NCI-H1930 (cell line): ENCODE measurements around the gene ARHGAP12.
"Not testable (repeated sequence)": the region's sequence is repeated elsewhere in the genome, so short reads cannot be mapped to it uniquely, and the experiment has no call there.

Experiments
- DNase-seq, 2 experiments: peaks; one replicate each; lab custom pipeline; 2025; lab: John Stamatoyannopoulos, UW

Gene ARHGAP12

DNA sequence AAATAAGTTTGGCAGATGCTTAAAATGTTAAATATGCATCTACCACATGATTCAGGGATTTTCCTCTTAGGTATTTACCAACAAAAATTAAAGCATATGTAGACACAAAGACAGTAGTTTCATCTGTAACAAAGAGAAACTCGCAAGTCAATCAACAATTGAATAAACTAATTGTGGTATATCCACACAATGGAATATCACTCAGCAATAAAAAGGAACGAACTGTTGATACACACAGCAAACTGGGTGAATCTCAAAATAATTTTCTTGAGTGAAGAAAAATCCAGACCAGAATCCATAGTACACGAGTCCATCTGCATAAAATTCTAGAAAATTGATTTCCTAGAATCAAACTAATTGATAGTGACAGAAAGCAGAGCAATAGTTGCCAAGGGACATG is 5.2 kb downstream of the ARHGAP12 start:
- DNase-seq, result no peak

DNA sequence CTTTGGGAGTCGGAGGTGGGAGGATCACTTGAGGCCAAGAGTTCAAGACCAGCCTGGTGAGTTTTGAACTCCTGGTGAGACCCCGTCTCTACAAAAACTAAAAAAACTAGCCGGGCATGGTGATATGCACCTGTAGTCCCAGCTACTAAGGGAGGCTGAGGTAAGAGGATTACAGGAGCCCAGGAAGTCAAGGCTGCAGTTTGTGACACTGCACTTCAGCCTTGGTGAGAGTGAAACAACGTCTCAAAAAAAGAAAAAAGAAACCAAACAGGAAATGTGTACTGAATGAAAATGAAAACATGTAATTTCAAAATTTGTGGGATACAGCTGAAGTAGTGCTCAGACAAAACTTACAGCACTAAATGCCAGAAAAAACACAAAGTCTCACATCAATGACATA is 7.6 kb downstream of the ARHGAP12 start:
- no peak for DNase-seq

DNA sequence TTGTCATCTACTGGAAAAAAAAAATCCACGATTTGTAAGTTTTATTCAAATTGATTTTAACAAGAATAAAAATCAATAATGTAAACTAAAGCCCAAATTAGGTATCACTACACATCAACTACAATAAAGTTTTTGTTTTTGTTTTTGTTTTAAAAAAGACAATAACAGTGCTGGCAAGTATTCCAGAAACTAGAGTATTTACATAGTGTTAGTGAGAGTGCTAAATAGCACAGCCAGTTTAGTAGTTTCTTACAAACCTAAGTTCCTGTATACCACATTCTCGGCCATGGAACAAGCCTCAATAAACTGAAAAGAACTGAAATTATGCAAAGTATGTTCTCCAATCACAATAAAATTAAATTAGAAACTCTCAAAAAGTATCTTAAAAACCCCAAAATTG is 8.1 kb downstream of the ARHGAP12 start:
- no peak for DNase-seq

DNA sequence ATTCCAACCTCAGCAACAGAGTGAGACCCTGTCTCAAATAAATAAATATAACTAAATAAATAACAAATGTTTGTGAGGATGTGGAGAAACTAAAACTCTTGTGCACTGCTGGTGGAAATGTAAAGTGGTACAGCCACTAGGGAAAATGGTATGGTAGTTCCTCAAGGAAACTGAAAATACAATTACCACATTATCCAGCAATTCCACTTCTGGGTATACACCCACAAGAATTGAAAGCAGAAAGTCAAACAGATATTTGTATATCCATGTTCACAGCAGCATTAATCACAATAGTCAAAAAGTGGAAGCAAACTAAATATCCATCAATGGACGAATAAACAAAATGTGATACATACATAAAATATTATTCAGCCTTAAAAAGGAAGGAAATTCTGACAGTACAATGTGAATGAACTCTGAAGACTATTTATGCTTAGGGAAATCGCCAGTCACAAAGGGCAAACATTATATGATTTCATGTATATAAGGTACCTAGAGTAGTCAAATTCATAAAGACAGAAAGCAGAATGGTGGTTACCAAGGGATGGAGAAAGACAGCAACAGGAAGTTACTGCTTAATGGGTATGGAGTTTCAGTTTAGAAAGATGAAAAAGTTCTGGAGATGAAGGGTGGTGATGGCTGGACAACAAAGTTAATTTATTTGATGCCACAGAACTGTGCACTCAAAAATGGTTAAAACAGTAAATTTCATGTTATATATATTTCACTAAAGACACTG is 9.8 kb downstream of the ARHGAP12 start:
- DNase-seq, result no peak

- no peak for DNase-seq
These were observed 14.3 kb downstream of the ARHGAP12 start for GRCh38 chr10:31914370-31914769.

DNA sequence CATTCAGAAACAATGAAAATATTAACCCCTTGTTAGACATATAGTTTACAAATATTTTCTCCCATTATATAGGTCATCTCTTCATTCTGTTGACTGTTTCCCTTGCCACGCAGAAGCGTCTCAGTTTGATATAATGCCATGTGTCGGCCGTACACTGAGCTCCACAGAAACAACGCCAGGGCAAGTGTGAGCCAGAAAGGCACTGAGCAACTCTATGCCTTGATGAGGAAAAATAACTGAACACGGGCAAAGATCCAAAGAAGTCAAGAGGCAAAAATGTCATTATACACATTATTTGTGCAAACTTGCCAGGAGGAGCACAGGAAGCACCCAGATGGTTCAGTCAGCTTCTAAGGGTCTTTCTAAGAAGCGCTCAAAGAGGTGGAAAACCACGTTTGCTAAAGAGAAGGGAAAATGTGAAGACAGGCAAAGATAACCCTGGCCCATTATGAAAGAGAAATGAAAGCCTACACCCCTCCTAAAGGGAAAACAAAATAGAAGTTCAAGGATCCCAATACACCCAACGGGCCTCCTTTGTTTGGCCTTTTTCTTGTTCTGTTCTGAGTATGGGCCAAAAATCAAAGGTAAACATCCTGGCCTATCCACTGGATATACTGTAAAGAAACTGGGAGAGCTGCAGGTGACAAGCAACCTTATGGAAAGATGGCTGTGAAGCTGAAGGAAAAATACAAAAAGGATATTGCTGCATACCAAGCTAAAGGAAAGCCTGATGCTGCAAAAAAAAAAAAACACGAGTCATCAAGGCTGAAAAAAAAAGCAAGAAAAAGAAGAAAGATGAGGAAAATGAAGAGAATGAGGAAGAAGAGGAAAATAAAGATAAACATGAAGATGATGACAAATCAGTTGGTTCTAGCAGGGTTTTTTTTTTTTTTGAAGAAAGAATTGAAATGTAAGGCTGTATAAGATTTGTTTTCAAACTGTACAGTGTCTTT is 15.5 kb downstream of the ARHGAP12 start:
- no peak for DNase-seq

- no peak for DNase-seq
These were observed 16.3 kb downstream of the ARHGAP12 start for GRCh38 chr10:31912289-31912688.

DNA sequence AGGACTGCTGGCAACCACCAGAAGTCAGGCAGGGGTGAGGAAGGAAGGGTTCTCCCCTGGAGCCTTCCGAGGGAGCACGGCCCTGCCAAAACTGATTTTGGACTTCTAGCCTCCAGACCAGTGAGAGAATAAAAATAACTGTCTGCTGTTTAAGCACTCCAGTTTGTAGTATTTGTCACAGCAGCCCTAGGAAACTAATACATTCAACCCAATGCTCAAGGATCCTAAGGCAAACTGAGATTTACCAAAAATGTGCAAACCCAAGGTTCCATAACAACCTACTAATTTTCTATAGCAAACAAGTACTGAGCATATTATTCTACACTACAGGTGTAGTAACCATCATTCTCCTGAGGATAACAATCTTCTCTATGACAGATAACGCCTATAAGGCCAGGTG is 18.6 kb downstream of the ARHGAP12 start:
- no peak for DNase-seq

DNA sequence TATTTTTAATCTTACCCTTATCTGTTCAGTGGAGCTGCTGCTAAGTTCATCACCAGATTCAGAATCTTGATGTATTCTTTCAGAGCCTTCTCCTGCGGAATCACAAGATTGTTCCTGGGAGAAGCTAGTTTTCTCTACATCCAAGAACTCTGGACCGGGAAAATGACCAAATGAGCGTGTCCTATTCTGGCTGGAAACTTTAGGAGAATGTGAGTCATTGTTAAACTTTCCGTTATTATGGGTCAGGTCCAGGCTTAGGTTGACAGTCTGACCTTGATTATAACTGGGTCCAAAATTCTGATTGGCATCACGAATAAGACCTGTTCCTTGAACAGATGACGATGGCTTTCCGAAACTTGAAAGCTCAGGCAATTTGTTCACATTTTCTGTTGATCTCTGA is 20.5 kb downstream of the ARHGAP12 start:
- DNase-seq, result no peak

DNA sequence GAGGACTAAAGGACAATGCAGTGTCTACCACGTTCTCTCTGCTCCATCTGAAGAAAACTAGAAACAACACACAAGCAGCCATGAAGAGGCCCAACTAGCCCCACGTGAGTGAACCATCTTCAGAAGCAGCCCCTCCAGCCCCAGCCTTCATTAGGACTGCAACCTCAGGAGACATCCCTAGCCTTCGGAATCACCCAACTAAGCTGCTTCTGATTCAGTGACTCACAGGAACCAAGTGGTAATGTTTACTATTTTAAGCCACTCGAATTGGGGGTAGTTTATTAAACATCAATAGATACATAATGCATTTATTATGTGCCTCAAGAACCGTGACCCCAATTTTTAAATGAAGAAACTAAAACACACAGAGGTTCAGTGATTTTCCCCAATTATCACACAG is 22.6 kb downstream of the ARHGAP12 start:
- no peak for DNase-seq

- DNase-seq, result no peak
These were observed 23.0 kb downstream of the ARHGAP12 start for GRCh38 chr10:31905586-31905985.

- no peak for DNase-seq
These were observed 26.0 kb downstream of the ARHGAP12 start for GRCh38 chr10:31902625-31903024.

DNA sequence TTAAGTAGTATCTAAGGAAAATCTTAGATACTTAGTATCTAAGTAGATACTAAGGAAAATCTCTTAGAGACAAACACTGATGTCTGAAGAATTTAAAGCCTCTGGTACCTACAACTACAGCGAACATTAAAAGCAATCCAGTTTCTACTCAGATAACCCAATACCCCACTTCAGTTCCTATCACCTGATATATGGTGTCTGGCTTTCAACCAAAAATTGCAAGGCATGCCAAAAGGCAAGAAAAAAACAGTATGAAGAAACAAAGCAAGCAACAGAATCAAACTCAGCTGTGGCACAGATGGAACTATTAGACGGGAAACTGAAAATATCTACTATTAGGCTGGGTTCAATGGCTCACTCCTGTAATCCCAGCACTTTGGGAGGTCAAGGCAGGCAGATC is 31.1 kb downstream of the ARHGAP12 start:
- no peak for DNase-seq

- DNase-seq, result no peak
These were observed 31.7 kb downstream of the ARHGAP12 start for GRCh38 chr10:31896968-31897384.

DNA sequence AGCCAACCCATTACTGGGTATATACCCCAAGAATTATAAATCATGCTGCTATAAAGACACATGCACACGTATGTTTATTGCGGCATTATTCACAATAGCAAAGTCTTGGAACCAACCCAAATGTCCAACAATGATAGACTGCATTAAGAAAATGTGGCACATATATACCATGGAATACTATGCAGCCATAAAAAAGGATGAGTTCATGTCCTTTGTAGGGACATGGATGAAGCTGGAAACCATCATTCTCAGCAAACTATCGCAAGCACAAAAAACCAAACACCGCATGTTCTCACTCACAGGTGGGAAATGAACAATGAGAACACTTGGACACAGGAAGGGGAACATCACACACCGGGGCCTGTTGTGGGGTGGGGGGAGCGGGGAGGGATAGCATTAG is 32.9 kb downstream of the ARHGAP12 start:
- not testable (repeated sequence) for DNase-seq

- no peak for DNase-seq
These were observed 40.2 kb downstream of the ARHGAP12 start for GRCh38 chr10:31888442-31888841.

DNA sequence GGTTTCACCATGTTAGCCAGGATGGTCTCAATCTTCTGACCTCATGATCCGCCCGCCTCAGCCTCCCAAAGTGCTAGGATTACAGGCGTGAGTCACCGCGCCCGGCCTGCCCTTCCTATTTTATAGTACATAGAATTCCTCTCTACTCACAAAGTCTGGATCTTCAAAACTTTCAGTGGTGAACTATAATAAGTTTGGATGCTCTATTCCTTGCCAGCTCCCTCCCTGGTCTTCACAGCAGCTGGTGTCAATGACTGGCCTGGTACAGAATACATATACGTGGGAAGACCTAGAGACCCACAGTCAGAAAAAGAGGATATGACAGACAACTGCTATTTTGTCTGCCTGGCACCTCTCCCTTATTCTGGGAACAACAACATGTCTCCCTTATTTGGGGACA is 40.8 kb downstream of the ARHGAP12 start:
- no peak for DNase-seq

DNA sequence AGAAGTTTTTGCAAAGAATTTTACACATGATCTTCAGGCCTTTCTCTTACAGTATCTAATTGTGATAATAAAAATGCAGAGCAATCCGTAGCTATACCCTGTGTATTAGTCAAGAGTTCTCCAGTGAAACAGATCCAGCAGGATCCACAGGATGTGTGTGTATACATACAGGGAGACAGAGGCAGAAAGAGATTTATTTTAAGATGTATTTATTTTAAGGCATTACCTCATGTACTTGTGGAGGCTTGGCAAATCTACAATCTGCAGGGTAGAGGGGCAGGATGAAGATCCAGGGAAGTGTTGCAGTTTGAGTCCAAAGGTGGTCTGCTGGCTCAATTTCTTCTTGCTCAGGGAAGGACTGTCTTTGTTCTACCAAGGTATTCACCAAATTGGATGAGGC is 41.7 kb downstream of the ARHGAP12 start:
- no peak for DNase-seq

DNA sequence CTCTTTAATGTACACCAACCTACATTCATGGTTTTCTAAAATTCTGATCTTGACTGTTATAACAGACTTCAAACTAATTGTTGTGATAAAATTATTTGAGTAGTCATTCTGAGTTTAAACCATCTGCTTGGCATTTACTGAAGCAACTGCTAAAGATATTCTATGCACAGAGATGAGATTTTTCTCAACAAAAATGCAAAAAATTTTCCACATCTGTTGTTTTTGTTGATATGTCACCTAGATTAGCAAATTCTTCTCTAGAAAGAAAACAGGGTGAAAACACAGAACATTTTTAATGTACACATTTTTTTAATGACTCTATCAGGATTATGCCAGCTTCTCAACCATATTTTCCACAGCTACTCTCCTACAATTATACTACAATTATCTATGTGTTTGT is 42.7 kb downstream of the ARHGAP12 start:
- DNase-seq, result no peak

GRCh38 chr10:31884386-31884785 is 44.2 kb downstream of the ARHGAP12 start:
- no peak for DNase-seq

- no peak for DNase-seq
These were observed 45.2 kb downstream of the ARHGAP12 start for GRCh38 chr10:31883397-31883796.

- DNase-seq, result no peak
These were observed 50.1 kb downstream of the ARHGAP12 start for GRCh38 chr10:31878486-31878885.

GRCh38 chr10:31876652-31877352 is 51.8 kb downstream of the ARHGAP12 start:
- no peak for DNase-seq
